Measurements from ENCODE around the gene MYO10.

The MYO10 gene

DNA sequence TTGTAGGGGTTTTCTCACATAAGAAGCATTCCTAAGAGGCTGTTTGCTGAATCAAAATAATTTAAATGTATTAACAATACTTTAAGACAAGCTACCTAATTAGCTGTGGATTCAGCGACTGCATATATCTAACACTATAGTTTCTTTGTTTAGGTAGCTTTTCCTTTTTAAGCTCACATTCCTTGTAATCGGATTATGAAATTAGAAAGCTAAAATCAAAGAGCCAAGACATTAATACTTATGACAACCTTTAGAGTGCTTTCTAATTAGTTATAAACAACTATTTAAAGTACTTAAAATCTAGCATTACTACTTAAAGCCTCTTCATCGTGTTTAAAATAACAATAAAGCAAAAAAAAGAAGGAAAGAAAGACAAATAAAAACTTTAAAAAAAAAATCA, 182.0 kb downstream of the MYO10 start:
- Histone ChIP-seq H3K27ac (ENCODE audit: extremely low read depth, low read depth, low read length) (no peak overlapping the region), H3K4me3 (ENCODE audit: low read depth, low read length) (no peak overlapping the region), H3K9me3 (ENCODE audit: control insufficient read depth, insufficient read depth, low read depth, low read length) (no peaks in the 10 kb centered on the region), H3K36me3 (ENCODE audit: control insufficient read depth in 2 of 2, insufficient read depth in 1 of 2, low read length in 2 of 2) (peaks cover 13 to 36% of the 10 kb centered on the region in 2 experiments), H3K4me1 (ENCODE audit: control insufficient read depth, insufficient read depth, low read length) (peaks cover 5% of the 10 kb centered on the region; the same call in 1 of the 2 replicates)
- TF ChIP-seq ZNF174 (tag by site-specific recombination; IDR thresholded peaks at IDR 0.05) = no peak
- TF ChIP-seq KLF9 (tag by site-specific recombination; IDR thresholded peaks at IDR 0.05; ENCODE audit: low read depth) = no peak
- TF ChIP-seq ZFP41 (tag by site-specific recombination; IDR thresholded peaks at IDR 0.05; ENCODE audit: borderline replicate concordance) = no peak
- no peak for TF ChIP-seq ZNF792 (tag by site-specific recombination; IDR thresholded peaks at IDR 0.05)
- no peak for TF ChIP-seq ZNF623 (tag by site-specific recombination; IDR thresholded peaks at IDR 0.05)
- TF ChIP-seq YY2 (tag by site-specific recombination; IDR thresholded peaks at IDR 0.05) = no peak
- TF ChIP-seq ZNF626 (tag by site-specific recombination; IDR thresholded peaks at IDR 0.05) = no peak
- TF ChIP-seq ZNF785 (tag by site-specific recombination; IDR thresholded peaks at IDR 0.05) = no peak
- no peak for TF ChIP-seq ZNF514 (tag by site-specific recombination; IDR thresholded peaks at IDR 0.05)
- TF ChIP-seq, protein P1, sequence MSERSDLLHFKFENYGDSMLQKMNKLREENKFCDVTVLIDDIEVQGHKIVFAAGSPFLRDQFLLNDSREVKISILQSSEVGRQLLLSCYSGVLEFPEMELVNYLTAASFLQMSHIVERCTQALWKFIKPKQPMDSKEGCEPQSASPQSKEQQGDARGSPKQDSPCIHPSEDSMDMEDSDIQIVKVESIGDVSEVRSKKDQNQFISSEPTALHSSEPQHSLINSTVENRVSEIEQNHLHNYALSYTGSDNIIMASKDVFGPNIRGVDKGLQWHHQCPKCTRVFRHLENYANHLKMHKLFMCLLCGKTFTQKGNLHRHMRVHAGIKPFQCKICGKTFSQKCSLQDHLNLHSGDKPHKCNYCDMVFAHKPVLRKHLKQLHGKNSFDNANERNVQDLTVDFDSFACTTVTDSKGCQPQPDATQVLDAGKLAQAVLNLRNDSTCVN (tag by site-specific recombination; optimal IDR thresholded peaks at IDR 0.05) = no peak
- ChIA-PET POLR2A (no interaction called here), CTCF (interaction anchor here (0.6 to 0.9 kb wide), 4 partner anchors 63 to 436 kb away, joined by 3 to 5 read pairs (median 4); no protein-coding TSS in a partner anchor)

DNA sequence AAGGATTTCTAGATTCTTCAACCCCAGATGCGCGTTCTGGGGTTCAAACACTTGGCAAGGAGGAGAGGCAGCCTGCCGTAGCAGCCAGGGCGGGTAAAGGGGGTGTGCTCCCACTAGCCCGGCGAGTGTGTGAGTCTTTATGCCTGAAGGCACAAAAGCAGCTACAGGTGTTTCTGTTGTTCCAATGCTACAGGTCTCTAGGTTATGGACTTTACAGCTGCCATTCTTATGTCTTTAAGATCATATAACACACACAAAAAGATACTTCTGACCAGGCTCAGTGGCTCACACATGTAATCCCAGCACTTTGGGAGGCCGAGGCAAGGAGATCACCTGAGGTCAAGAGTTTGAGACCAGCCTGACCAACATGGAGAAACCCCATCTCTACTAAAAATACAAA, 185.6 kb downstream of the MYO10 start:
- CTCF ChIA-PET = interaction anchor here (0.6 kb wide), 1 partner anchor 177 kb away, joined by 4 read pairs; no protein-coding TSS in a partner anchor

DNA sequence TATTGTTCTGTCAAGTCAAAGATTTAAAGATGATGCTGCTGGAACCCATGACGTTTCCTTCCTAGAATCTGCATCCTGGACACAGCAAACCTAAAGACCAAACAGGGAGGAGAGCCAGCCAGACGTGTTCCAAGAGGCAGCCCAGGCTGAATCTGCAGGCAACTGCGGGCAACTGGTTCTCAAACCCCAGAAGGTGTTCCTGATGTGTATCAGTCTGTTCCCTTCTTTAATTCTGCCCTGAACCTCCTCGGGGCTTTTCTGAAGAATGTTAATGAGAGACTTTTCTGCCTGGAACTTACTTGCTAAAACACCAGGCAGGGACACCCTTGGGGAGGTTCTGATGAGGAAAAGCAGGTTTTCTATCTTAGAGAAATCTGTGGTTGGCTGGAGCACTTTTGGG, 186.5 kb downstream of the MYO10 start:
- H3K9me3 ChIP-seq (ENCODE audit: control insufficient read depth, insufficient read depth, low read depth, low read length) = no peaks in the 10 kb centered on the region
- ChIA-PET POLR2A (no interaction called here), CTCF (no interaction called here)
- H3K36me3 ChIP-seq (ENCODE audit: control insufficient read depth in 2 of 2, insufficient read depth in 1 of 2, low read length in 2 of 2) = peaks cover 0 to 7% of the 10 kb centered on the region in 2 experiments; a peak in 2 of 3 replicates
- H3K27ac ChIP-seq (ENCODE audit: extremely low read depth, low read depth, low read length) = no peak overlapping the region
- peaks cover 4% of the 10 kb centered on the region; the same call in 1 of the 2 replicates for H3K4me1 ChIP-seq (ENCODE audit: control insufficient read depth, insufficient read depth, low read length)
- no peak overlapping the region for H3K4me3 ChIP-seq (ENCODE audit: low read depth, low read length)
- TF ChIP-seq ZNF548 (tag by site-specific recombination; IDR thresholded peaks at IDR 0.05) (no peak), ZNF157 (tag by site-specific recombination; IDR thresholded peaks at IDR 0.05) (no peak), ZNF664 (tag by site-specific recombination; IDR thresholded peaks at IDR 0.05) (no peak), ZNF544 (tag by site-specific recombination; IDR thresholded peaks at IDR 0.05) (no peak), ZNF19 (tag by site-specific recombination; IDR thresholded peaks at IDR 0.05; ENCODE audit: low read depth) (no peak)

More for the DNA sequence above, 185.6 kb downstream of the MYO10 start:
- H3K4me3 ChIP-seq (ENCODE audit: low read depth, low read length) = no peak overlapping the region
- H3K36me3 ChIP-seq (ENCODE audit: control insufficient read depth in 2 of 2, insufficient read depth in 1 of 2, low read length in 2 of 2) = peaks cover 0 to 14% of the 10 kb centered on the region in 2 experiments; a peak in 2 of 3 replicates
- no peaks in the 10 kb centered on the region for H3K9me3 ChIP-seq (ENCODE audit: control insufficient read depth, insufficient read depth, low read depth, low read length)
- H3K4me1 ChIP-seq (ENCODE audit: control insufficient read depth, insufficient read depth, low read length) = peaks cover 5% of the 10 kb centered on the region; the same call in 1 of the 2 replicates
- TF ChIP-seq ZNF701 (tag by site-specific recombination; IDR thresholded peaks at IDR 0.05) (no peak), ZNF146 (tag by site-specific recombination; IDR thresholded peaks at IDR 0.05) (no peak), ZNF214 (tag by site-specific recombination; IDR thresholded peaks at IDR 0.05; ENCODE audit: borderline replicate concordance) (no peak), ZSCAN23 (tag by site-specific recombination; IDR thresholded peaks at IDR 0.05) (no peak), ZNF658 (tag by site-specific recombination; IDR thresholded peaks at IDR 0.05) (no peak), BCL11B (tag by site-specific recombination; IDR thresholded peaks at IDR 0.05; ENCODE audit: low read depth) (no peak), ZNF585B (tag by site-specific recombination; IDR thresholded peaks at IDR 0.05) (no peak), SCRT1 (tag by site-specific recombination; IDR thresholded peaks at IDR 0.05; ENCODE audit: borderline replicate concordance) (peak; percentile 83), SCRT2 (tag by site-specific recombination; IDR thresholded peaks at IDR 0.05) (peak; percentile 86)
- no peak overlapping the region for H3K27ac ChIP-seq (ENCODE audit: extremely low read depth, low read depth, low read length)
- POLR2A ChIA-PET = no interaction called here
